Testis (tissue), 3 donors: ENCODE results near the gene TMIGD3. TPM values are rescaled to one million over a fixed set of nuclear protein-coding genes. Genes with fewer than 3 reads are reported as not detected.

ENCODE experiments used
- DNase-seq: peaks from one replicate; pipeline ENCODE4 v3.0.0-alpha.2; 2019
- H3K27ac ChIP-seq, 2 donors: fragments of 200-600 bp; sonication (generic); one replicate each; pipeline ENCODE4 v1.5.1; 2019
- H3K27me3 ChIP-seq: fragments of 200-600 bp; sonication (generic); one replicate; pipeline ENCODE4 v1.5.1; 2019
- H3K36me3 ChIP-seq: fragments of 200-600 bp; sonication (generic); one replicate; pipeline ENCODE4 v1.5.1; 2017; ENCODE audit warnings: low read depth; ENCODE audit errors: missing control alignments
- H3K4me1 ChIP-seq: fragments of 200-600 bp; sonication (generic); one replicate; pipeline ENCODE4 v1.5.1; 2019
- H3K4me3 ChIP-seq, 2 donors: fragments of 200-600 bp; sonication (generic); one replicate each; pipeline ENCODE4 v1.5.1; 2017 to 2019
- H3K9me3 ChIP-seq: fragments of 200-600 bp; sonication (generic); one replicate; pipeline ENCODE4 v1.5.1; 2017
- POLR2A ChIP-seq: fragments of 450-650 bp; IDR thresholded peaks from one replicate; pipeline ENCODE4 v1.6.1; 2017; ENCODE audit warnings: antibody characterized with exemption, mild to moderate bottlenecking, moderate library complexity
- WGBS, 2 donors: methylation state at CpG; one replicate each; pipeline ENCODE4 v1.1.5; 2018; 5-methylcytosine and 5-hydroxymethylcytosine counted together
- intact Hi-C: fragments of 100-400 bp; cut with DNase I; formaldehyde crosslinking; loops from one replicate; pipeline ENCODE4 v1.15.1; 2023; ENCODE audit warnings: low total_unique reads
- polyA plus RNA-seq: library from polyadenylated mRNA; stranded (reverse); fragments of 350-450 nt; fragmentation: Illumina TruSeq; extraction: RNeasy Lipid Tissue Mini Kit (QIAGEN cat#74804); gene quantifications from one replicate; pipeline ENCODE4 v1.2.3, GENCODE V29; 2014; ENCODE audit warnings: low read depth, low replicate concordance; ENCODE audit not compliant: insufficient read depth
- total RNA-seq, 2 donors: library from RNA; depleted of rRNA; stranded (reverse); fragments of >200 nt; gene quantifications; one replicate each; pipeline ENCODE4 v1.2.3, GENCODE V29; 2016
- TF ChIP-seq, protein P1 (sequence below), 3 experiments: fragments of 450-650 bp in 2 of 3; fragments of 200-600 bp in 1 of 3; sonication (generic) in 1 of 3; IDR thresholded peaks; one replicate each; pipeline ENCODE4 v1.5.1; 2016 to 2019; ENCODE audit warnings: antibody characterized with exemption in 3 of 3, mild to moderate bottlenecking in 2 of 3, moderate library complexity in 1 of 3

TMIGD3 gene
- total and polyA plus RNA-seq, 3 donors from 2014 or later, result 27.6 to 148 (median 63.6) TPM

DNA sequence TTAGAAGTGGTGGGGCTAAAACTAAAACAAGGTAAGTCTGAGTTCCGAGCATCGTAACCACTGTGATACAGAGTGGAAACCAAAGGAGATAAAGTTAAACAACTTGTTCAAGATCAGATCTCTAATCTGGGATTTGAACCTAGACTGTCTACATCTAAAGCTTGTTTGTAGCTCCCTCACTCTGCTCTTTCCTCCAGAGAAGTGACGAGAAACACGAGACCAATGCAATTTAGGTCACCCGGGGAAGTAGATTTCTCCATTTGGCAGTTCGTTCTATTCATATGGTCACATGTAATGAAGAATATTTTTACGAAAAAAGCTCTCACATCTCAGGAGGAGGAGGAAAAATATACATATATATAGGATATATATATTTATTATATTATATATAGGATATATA is 1.8 kb downstream of the TMIGD3 start:
- no peaks in the 10 kb centered on the region for H3K9me3 ChIP-seq
- H3K27me3 ChIP-seq, result no peaks in the 10 kb centered on the region
- H3K4me1 ChIP-seq, result no peaks in the 10 kb centered on the region
- intact Hi-C loops, result no loop called here
- no peak for TF ChIP-seq POLR2A
- TF ChIP-seq, protein P1, sequence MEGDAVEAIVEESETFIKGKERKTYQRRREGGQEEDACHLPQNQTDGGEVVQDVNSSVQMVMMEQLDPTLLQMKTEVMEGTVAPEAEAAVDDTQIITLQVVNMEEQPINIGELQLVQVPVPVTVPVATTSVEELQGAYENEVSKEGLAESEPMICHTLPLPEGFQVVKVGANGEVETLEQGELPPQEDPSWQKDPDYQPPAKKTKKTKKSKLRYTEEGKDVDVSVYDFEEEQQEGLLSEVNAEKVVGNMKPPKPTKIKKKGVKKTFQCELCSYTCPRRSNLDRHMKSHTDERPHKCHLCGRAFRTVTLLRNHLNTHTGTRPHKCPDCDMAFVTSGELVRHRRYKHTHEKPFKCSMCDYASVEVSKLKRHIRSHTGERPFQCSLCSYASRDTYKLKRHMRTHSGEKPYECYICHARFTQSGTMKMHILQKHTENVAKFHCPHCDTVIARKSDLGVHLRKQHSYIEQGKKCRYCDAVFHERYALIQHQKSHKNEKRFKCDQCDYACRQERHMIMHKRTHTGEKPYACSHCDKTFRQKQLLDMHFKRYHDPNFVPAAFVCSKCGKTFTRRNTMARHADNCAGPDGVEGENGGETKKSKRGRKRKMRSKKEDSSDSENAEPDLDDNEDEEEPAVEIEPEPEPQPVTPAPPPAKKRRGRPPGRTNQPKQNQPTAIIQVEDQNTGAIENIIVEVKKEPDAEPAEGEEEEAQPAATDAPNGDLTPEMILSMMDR (IDR thresholded peaks at IDR 0.05), result no peak
- no peaks in the 10 kb centered on the region for H3K36me3 ChIP-seq
- DNase-seq, result no peak
- WGBS, 2 donors, result 70 to 73% methylated on average over 7 of the region's 7 CpGs
- no peak overlapping the region for H3K27ac ChIP-seq
- H3K4me3 ChIP-seq, result no peak overlapping the region

DNA sequence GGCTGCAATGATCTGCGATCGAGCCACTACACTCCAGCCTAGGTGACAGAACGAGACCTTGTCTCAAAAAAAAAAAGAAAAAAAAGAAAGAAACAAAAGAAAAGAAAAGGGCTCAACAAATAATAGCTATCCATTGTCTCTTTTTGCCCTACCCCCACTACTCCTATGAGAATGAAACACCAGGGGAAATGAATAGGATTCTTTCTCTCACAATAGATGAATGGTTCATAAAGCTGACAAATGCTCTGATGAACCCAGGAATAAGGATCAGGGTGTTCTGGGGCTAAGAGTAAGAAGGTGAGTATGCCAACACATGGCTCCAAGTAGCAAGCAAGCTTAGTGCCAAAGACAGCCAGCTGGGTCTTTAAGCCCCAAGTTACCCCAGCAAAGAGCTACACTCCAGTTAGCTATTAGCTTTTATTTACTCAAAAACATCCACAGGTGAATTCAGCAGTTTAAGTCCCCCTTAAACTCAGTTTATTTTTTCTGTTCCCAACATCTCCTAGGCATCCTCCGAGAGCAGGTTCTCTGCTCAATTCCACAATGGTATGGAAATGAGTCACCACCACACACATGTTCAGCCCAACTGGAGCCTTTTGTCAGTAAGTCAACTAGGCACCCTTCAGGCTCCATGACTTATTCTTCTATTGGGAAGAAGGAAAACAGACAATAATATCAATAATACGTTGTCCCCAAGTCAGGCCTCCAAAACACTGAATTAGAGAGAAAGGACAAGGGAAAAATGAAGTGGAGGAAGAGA is 4.2 kb downstream of the TMIGD3 start:
- H3K4me3 ChIP-seq, result no peak overlapping the region
- TF ChIP-seq POLR2A, result no peak
- TF ChIP-seq, protein P1 (IDR thresholded peaks at IDR 0.05), result no peak
- H3K27me3 ChIP-seq, result no peaks in the 10 kb centered on the region
- WGBS, 2 donors, result 79 to 87% methylated on average over 5 of the region's 5 CpGs
- H3K4me1 ChIP-seq, result no peaks in the 10 kb centered on the region
- intact Hi-C loops, result no loop called here
- H3K36me3 ChIP-seq, result no peaks in the 10 kb centered on the region
- H3K27ac ChIP-seq, result no peak overlapping the region
- H3K9me3 ChIP-seq, result no peaks in the 10 kb centered on the region
- no peak for DNase-seq

DNA sequence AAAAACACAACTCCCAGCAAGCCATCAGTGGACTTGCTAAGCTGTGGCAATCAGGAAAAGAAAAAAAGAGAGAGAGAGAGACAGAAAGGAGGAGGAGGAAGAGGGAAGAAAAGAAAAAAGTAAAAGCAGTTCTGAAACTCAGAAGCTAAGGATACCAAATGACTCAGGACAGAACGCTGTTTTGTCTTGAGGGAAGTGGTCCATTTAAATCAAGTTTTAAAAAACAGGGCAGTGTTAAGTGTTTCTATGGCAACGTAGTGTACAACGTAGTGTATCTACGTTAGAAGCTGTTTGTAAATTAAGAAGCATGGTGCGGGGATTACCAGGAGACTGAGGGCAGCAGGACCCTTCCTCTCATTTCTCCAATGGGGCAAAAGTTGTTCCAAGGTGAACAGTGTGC is 5.8 kb downstream of the TMIGD3 start:
- TF ChIP-seq, protein P1 (IDR thresholded peaks at IDR 0.05), result no peak
- TF ChIP-seq POLR2A, result no peak
- no peak overlapping the region for H3K27ac ChIP-seq
- no peaks in the 10 kb centered on the region for H3K27me3 ChIP-seq
- H3K4me3 ChIP-seq, result no peak overlapping the region
- WGBS, 2 donors, result 71 to 74% methylated on average over 5 of the region's 5 CpGs
- intact Hi-C loops, result no loop called here
- H3K36me3 ChIP-seq, result no peaks in the 10 kb centered on the region
- no peaks in the 10 kb centered on the region for H3K9me3 ChIP-seq
- no peaks in the 10 kb centered on the region for H3K4me1 ChIP-seq
- no peak for DNase-seq

DNA sequence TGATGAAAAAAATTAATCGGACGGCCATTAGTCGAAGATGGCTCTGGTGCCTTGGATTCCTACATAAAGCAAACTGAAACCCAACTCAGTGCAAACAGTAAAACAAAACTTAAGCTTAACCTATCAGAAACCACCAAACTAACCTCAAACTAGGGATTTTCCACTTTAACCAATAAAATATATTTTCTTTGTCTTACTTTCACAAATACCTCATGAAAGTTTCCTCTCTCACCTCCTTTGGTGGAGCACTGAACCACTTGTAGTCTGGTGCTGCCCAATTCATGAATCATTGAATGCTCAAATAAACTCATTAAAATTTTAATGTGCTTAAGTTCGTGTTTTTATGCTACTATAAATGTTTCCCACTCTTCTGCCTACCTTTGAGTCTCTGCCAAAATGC is 7.0 kb downstream of the TMIGD3 start:
- no peaks in the 10 kb centered on the region for H3K4me1 ChIP-seq
- DNase-seq, result no peak
- no peak overlapping the region for H3K4me3 ChIP-seq
- TF ChIP-seq, protein P1 (IDR thresholded peaks at IDR 0.05), result no peak
- no peak for TF ChIP-seq POLR2A
- H3K27ac ChIP-seq, result no peak overlapping the region
- 79 to 86% methylated on average over 4 of the region's 4 CpGs for WGBS, 2 donors
- no peaks in the 10 kb centered on the region for H3K27me3 ChIP-seq
- no peaks in the 10 kb centered on the region for H3K9me3 ChIP-seq
- no peaks in the 10 kb centered on the region for H3K36me3 ChIP-seq
- intact Hi-C loops, result no loop called here

DNA sequence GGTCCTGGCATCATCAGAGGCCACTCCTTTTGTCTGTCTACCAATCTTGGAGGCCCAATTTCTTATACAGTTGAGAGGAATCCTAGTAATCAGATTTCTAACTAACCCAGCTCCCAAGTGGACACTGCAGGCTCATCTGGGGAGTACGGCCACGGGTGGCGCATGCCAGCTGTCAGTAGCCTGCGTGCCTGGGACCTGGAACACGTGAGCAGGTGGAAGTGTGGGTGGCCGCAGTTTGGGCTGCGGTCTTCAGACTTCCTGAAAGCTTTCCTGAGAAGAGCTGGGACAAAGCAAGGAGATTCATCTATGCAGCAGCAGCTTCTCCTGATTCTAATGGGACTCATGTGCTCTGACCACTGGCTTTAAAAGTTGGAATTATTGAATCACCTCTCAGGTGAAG is 12.4 kb downstream of the TMIGD3 start:
- TF ChIP-seq, protein P1 (IDR thresholded peaks at IDR 0.05), result no peak
- no peak for TF ChIP-seq POLR2A
- no peak overlapping the region for H3K4me3 ChIP-seq
- no peaks in the 10 kb centered on the region for H3K27me3 ChIP-seq
- no peak overlapping the region for H3K27ac ChIP-seq
- intact Hi-C loops, result no loop called here
- H3K36me3 ChIP-seq, result no peaks in the 10 kb centered on the region
- DNase-seq, result no peak
- no peaks in the 10 kb centered on the region for H3K9me3 ChIP-seq
- 88 to 91% methylated on average over 7 of the region's 7 CpGs for WGBS, 2 donors
- no peaks in the 10 kb centered on the region for H3K4me1 ChIP-seq
